K562 (cell line): ENCODE results near the gene ARHGEF10L. TPM values are rescaled to one million over a fixed set of nuclear protein-coding genes. Genes with fewer than 3 reads are reported as not detected.
A peak's percentile ranks its signal among the peaks of the same experiment; 100 is the strongest.

Experiments used
- ATAC-seq: fragments of 200-7000 bp; cut with Tn5 transposase; 3 replicates; pipeline ENCODE4 v1.9.1; 2020; ENCODE audit warnings: moderate library complexity
- BruUV-seq: library from RNA; stranded (reverse); fragments of 400-500 nt; replicated peaks from 2 replicates; lab custom pipeline; 2021; lab: Mats Ljungman, UMichigan
- CTCF ChIA-PET: fragments of 300-600 bp; formaldehyde crosslinking; extraction: SDS; loops from one replicate; lab custom pipeline; 2021; ENCODE audit warnings: low intra/inter-chr PET ratio; lab: Yijun Ruan, JAX
- POLR2A ChIA-PET: fragments of 300-600, 350-650 bp; sonication (Branson Sonifier 250); formaldehyde crosslinking; extraction: SDS; loops from one replicate; lab custom pipeline; 2021; ENCODE audit warnings: antibody characterized with exemption, inconsistent platforms; lab: Yijun Ruan, JAX
- DNase-seq, 4 experiments: peaks; one replicate each; pipeline versions ENCODE4 v3.0.0 to v3.0.0-alpha.2; 2011 to 2018; ENCODE audit warnings: low spot score in 3 of 4, mixed read lengths in 3 of 4; ENCODE audit errors: extremely low read depth in 1 of 4
- FAIRE-seq: peaks from 2 replicates; lab custom pipeline; 2011; peaks lifted over from hg19 to GRCh38; lab: Jason Lieb, UNC
- H2AFZ ChIP-seq: 2 replicates; pipeline ENCODE4 v1.6.0; 2011; ENCODE audit warnings: low read depth, low read length, control low read depth, inconsistent platforms
- H3K27ac ChIP-seq: fragments of 200-600 bp; 3 replicates; pipeline ENCODE4 v1.8.0; 2011; ENCODE audit warnings: low read depth, mild to moderate bottlenecking, control low read depth, inconsistent platforms, low read length, moderate library complexity, mixed read lengths; ENCODE audit errors: extremely low read depth
- H3K27me3 ChIP-seq, 2 experiments: fragments of 300-600 bp in 1 of 2; 2 replicates in 1 of 2; 3 replicates in 1 of 2; pipeline versions ENCODE4 v1.6.0 to v1.8.0; 2011; ENCODE audit warnings: inconsistent platforms in 2 of 2, low read length in 2 of 2, mild to moderate bottlenecking in 1 of 2, mixed read lengths in 1 of 2, moderate library complexity in 1 of 2; ENCODE audit not compliant: control insufficient read depth in 2 of 2, insufficient read depth in 2 of 2
- H3K36me3 ChIP-seq: fragments of 300-600 bp; 3 replicates; pipeline ENCODE4 v1.8.0; 2011; ENCODE audit warnings: mild to moderate bottlenecking, low read length, inconsistent platforms; ENCODE audit not compliant: control insufficient read depth, insufficient read depth
- H3K4me1 ChIP-seq, 2 experiments: fragments of 200-600 bp in 1 of 2; replicated peaks in 1 of 2; 2 replicates in 1 of 2; 3 replicates in 1 of 2; pipeline versions ENCODE4 v1.5.1 to v1.8.0; 2011; ENCODE audit warnings: inconsistent platforms in 2 of 2, low read length in 2 of 2, mild to moderate bottlenecking in 1 of 2, mixed read lengths in 1 of 2, moderate library complexity in 1 of 2; ENCODE audit not compliant: control insufficient read depth in 2 of 2, insufficient read depth in 2 of 2
- H3K4me2 ChIP-seq: 2 replicates; pipeline ENCODE4 v1.6.1; 2011; ENCODE audit warnings: low read length, control low read depth, inconsistent platforms, mixed read lengths; ENCODE audit not compliant: insufficient read depth
- H3K4me3 ChIP-seq: fragments of 200-600 bp; sonication (generic), shearing (Covaris generic); 2 replicates; pipeline ENCODE4 v1.5.1; 2016; ENCODE audit warnings: control low read depth, inconsistent platforms
- H3K79me2 ChIP-seq: fragments of 200-600 bp; 3 replicates; pipeline ENCODE4 v1.8.0; 2011; ENCODE audit warnings: low read length, inconsistent platforms; ENCODE audit not compliant: control insufficient read depth, insufficient read depth
- H3K9ac ChIP-seq, 2 experiments: 2 replicates each; pipeline versions ENCODE4 v1.6.0 to v1.6.1; 2011; ENCODE audit warnings: low read depth in 2 of 2, low read length in 2 of 2, control low read depth in 1 of 2, inconsistent platforms in 1 of 2, mild to moderate bottlenecking in 1 of 2, mixed read lengths in 1 of 2; ENCODE audit not compliant: insufficient read depth in 1 of 2
- H3K9me1 ChIP-seq: one replicate; pipeline ENCODE4 v1.6.0; 2011; ENCODE audit warnings: inconsistent platforms, mild to moderate bottlenecking, low read length, moderate library complexity; ENCODE audit not compliant: control insufficient read depth, insufficient read depth
- H3K9me3 ChIP-seq: replicated peaks from 2 replicates; pipeline ENCODE4 v1.5.1; 2011; ENCODE audit warnings: low read depth, low read length, inconsistent platforms; ENCODE audit not compliant: control insufficient read depth, insufficient read depth
- H4K20me1 ChIP-seq: replicated peaks from 2 replicates; pipeline ENCODE4 v1.6.1; 2011; ENCODE audit warnings: low read length, inconsistent platforms, mixed read lengths; ENCODE audit not compliant: control insufficient read depth, insufficient read depth
- EHMT2 ChIP-seq: fragments of 450-650 bp; IDR thresholded peaks from 2 replicates; pipeline ENCODE4 v1.6.1; 2018; ENCODE audit warnings: antibody characterized with exemption
- HOXB6 ChIP-seq: fragments of 250-450 bp; sonication (Bioruptor Pico); IDR thresholded peaks from 2 replicates; pipeline ENCODE4 v1.5.1; 2022; ENCODE audit warnings: mild to moderate bottlenecking, borderline replicate concordance
- ILK ChIP-seq: fragments of 450-650 bp; IDR thresholded peaks from 2 replicates; pipeline ENCODE4 v1.6.1; 2016; ENCODE audit warnings: missing genetic modification characterization, low read depth, mild to moderate bottlenecking, missing compliant biosample characterization, moderate library complexity, borderline replicate concordance
- REST ChIP-seq, 2 experiments: fragments of 450-650 bp; formaldehyde crosslinking in 1 of 2; IDR thresholded peaks; 2 replicates each; pipeline versions ENCODE4 v1.4.0 to v1.6.1; 2014 to 2020; ENCODE audit warnings: mild to moderate bottlenecking in 2 of 2, borderline replicate concordance in 1 of 2, low read depth in 1 of 2
- SNRNP70 ChIP-seq: fragments of 200-400 bp; formaldehyde crosslinking; optimal IDR thresholded peaks from 2 replicates; pipeline ENCODE3; 2017; ENCODE audit warnings: low read depth, low read length
- ZNF644 ChIP-seq: fragments of 200-800 bp; sonication (Bioruptor generic); IDR thresholded peaks from 2 replicates; pipeline ENCODE4 v1.6.1; 2016; ENCODE audit warnings: low read depth, missing genetic modification characterization, missing compliant biosample characterization
- ZNF668 ChIP-seq: fragments of 250-450 bp; sonication (Bioruptor Pico); IDR thresholded peaks from 2 replicates; pipeline ENCODE4 v1.8.0; 2022; ENCODE audit warnings: mild to moderate bottlenecking, inconsistent platforms
- WGBS: fragments of 100-300 bp; shearing (Covaris generic); methylation state at CpG from one replicate; pipeline ENCODE4 v1.1.6; 2016; ENCODE audit warnings: low coverage, mixed read lengths; ENCODE audit not compliant: insufficient coverage; ENCODE audit errors: missing lambda C conversion rate; 5-methylcytosine and 5-hydroxymethylcytosine counted together
- in situ Hi-C: fragments of 300-500 bp; cut with MboI; formaldehyde crosslinking; loops from 4 replicates; pipeline ENCODE4 v1.15.0; 2018; ENCODE audit warnings: inconsistent platforms, mixed read lengths
- intact Hi-C: fragments of 100-400 bp; cut with micrococcal nuclease; formaldehyde crosslinking; loops from 2 replicates; pipeline ENCODE4 v1.14.2; 2022
- polyA plus RNA-seq, 8 experiments: library from polyadenylated mRNA; depleted of rRNA in 4 of 8; stranded (reverse) in 5 of 8; unstranded in 3 of 8; fragments of >200 nt; fragmentation: Nextera tagmentation in 2 of 8; fragmentation: Illumina TruSeq in 1 of 8; extraction: Ambion mirVana in 2 of 8; extraction: Trizol in 1 of 8; gene quantifications; 2 replicates each; pipeline versions ENCODE4 v1.2.1 to v1.2.3, GENCODE V29; 2011 to 2014; ENCODE audit warnings: inconsistent platforms in 1 of 8, missing spikeins in 1 of 8
- total RNA-seq, 7 experiments: library from RNA; depleted of rRNA in 6 of 7; stranded (reverse); fragments of >200 nt in 6 of 7; fragmentation: Illumina TruSeq in 2 of 7; extraction: Trizol in 2 of 7; gene quantifications; 2 replicates each; pipeline versions ENCODE4 v1.2.1 to v1.2.3, GENCODE V29; 2011 to 2021; ENCODE audit warnings: low replicate concordance in 1 of 7

The ARHGEF10L gene
- total and polyA plus RNA-seq, 9 of the 15 experiments (the other 6 are each of a cell fraction or from before 2014, with no cell fraction given), result 0.09 to 0.13 TPM; not detected in 7

GRCh38 chr1:17513131-17513530, 26.4 kb upstream of the ARHGEF10L start:
- Histone ChIP-seq H3K9me3 (no peaks in the 10 kb centered on the region), H3K9me1 (no peaks in the 10 kb centered on the region), H3K4me2 (no peak overlapping the region), H4K20me1 (peaks cover 13% of the 10 kb centered on the region), H2AFZ (no peak overlapping the region), H3K27ac (no peak overlapping the region), H3K4me1 (no peaks in the 10 kb centered on the region), H3K9ac (no peak overlapping the region), H3K36me3 (no peaks in the 10 kb centered on the region), H3K4me3 (no peak overlapping the region), H3K27me3 (peaks cover 19 to 41% of the 10 kb centered on the region in 2 experiments), H3K79me2 (no peaks in the 10 kb centered on the region)
- POLR2A ChIA-PET, result interaction anchor here (0.5 to 1.5 kb wide), 4 partner anchors 10 to 116 kb away, joined by 3 to 8 read pairs (median 3); no protein-coding TSS in a partner anchor
- ATAC-seq (no peak), DNase-seq (no peak), FAIRE-seq (no peak)
- TF ChIP-seq ILK, result no peak
- no TSS peak for BruUV-seq
- in situ Hi-C loops, result no loop called here
- CTCF ChIA-PET, result no interaction called here
- under 1% methylated on average over 4 of the region's 4 CpGs for WGBS
- intact Hi-C loops, result no loop called here

- H3K27me3 ChIP-seq, result peaks cover 20 to 46% of the 10 kb centered on the region in 2 experiments
- ATAC-seq (no peak), FAIRE-seq (no peak), DNase-seq (no peak)
- no TSS peak for BruUV-seq
- no peaks in the 10 kb centered on the region for H3K9me3 ChIP-seq
- H4K20me1 ChIP-seq, result peaks cover 6% of the 10 kb centered on the region
- H3K9me1 ChIP-seq, result no peaks in the 10 kb centered on the region
- H3K79me2 ChIP-seq, result no peaks in the 10 kb centered on the region
- in situ Hi-C loops, result no loop called here
- no peaks in the 10 kb centered on the region for H3K36me3 ChIP-seq
- intact Hi-C loops, result no loop called here
- H3K4me1 ChIP-seq, result peaks cover 0 to under 1% of the 10 kb centered on the region in 2 experiments; a peak in 1 of 5 replicates
- under 1% methylated on average over 10 of the region's 10 CpGs for WGBS
- CTCF ChIA-PET, result interaction anchor here (0.6 kb wide), 1 partner anchor 243 kb away, joined by 3 read pairs; no protein-coding TSS in a partner anchor
- peak overlapping the region in 1 of 2 experiments; percentile 26; a peak in 1 of 4 replicates for H3K9ac ChIP-seq
- no peak overlapping the region for H3K4me3 ChIP-seq
- no peak overlapping the region for H3K27ac ChIP-seq
- no peak overlapping the region for H3K4me2 ChIP-seq
- POLR2A ChIA-PET, result interaction anchor here (1.5 kb wide), 1 partner anchor 8 kb away, joined by 3 read pairs; no protein-coding TSS in a partner anchor
- H2AFZ ChIP-seq, result no peak overlapping the region
- TF ChIP-seq SNRNP70, result no peak
- TF ChIP-seq ZNF644 (tag), result no peak
- no peak for TF ChIP-seq HOXB6 (CRISPR knock-in tag)
- TF ChIP-seq EHMT2, result no peak
- no peak for TF ChIP-seq REST (IDR thresholded peaks at IDR 0.05; ENCODE audit: borderline replicate concordance)
- TF ChIP-seq REST (CRISPR knock-in tag; IDR thresholded peaks at IDR 0.05; ENCODE audit: low read depth), result no peak
- TF ChIP-seq ZNF668 (CRISPR knock-in tag), result no peak
Observed at GRCh38 chr1:17514776-17515175, 24.7 kb upstream of the ARHGEF10L start.
